ENCODE results near the gene MAPK4.
"Not testable (repeated sequence)": the region's sequence is repeated elsewhere in the genome, so short reads cannot be mapped to it uniquely, and the experiment has no call there.

MAPK4 gene

GRCh38 chr18:50559752-50560680 lies at the start of gene MAPK4:
TSS of gene MAPK4 (plus strand) at chr18:50560087. CDS start at chr18:50663959, 103,872 bp downstream.
- DNase-seq (ENCODE audit: insufficient read length, low spot score) (peak; percentile 7), FAIRE-seq (no peak)

- FAIRE-seq; DNase-seq (ENCODE audit: insufficient read length, low spot score): not testable (repeated sequence)
These were observed 42.6 kb upstream of the MAPK4 start for GRCh38 chr18:50517277-50517676.

- DNase-seq (ENCODE audit: insufficient read length, low spot score), result no peak
- FAIRE-seq, result no peak
These were observed 40.9 kb upstream of the MAPK4 start for GRCh38 chr18:50518787-50519546.

- FAIRE-seq, result no peak
- no peak for DNase-seq (ENCODE audit: insufficient read length, low spot score)
These were observed 36.7 kb upstream of the MAPK4 start for GRCh38 chr18:50523165-50523564.

- DNase-seq (ENCODE audit: insufficient read length, low spot score) (no peak), FAIRE-seq (no peak)
These were observed 32.1 kb upstream of the MAPK4 start for GRCh38 chr18:50527636-50528307.

- FAIRE-seq (no peak), DNase-seq (ENCODE audit: insufficient read length, low spot score) (no peak)
These were observed 31.1 kb upstream of the MAPK4 start for GRCh38 chr18:50528806-50529205.

GRCh38 chr18:50533822-50534221 lies 26.1 kb upstream of the MAPK4 start:
- FAIRE-seq; DNase-seq (ENCODE audit: insufficient read length, low spot score): not testable (repeated sequence)

- not testable (repeated sequence) for FAIRE-seq; DNase-seq (ENCODE audit: insufficient read length, low spot score)
These were observed 15.4 kb upstream of the MAPK4 start for GRCh38 chr18:50544476-50544875.

- no peak for FAIRE-seq
- DNase-seq (ENCODE audit: insufficient read length, low spot score), result no peak
These were observed 14.0 kb upstream of the MAPK4 start for GRCh38 chr18:50545936-50546335.

GRCh38 chr18:50548160-50548559 lies 11.7 kb upstream of the MAPK4 start:
- DNase-seq (ENCODE audit: insufficient read length, low spot score) (no peak), FAIRE-seq (no peak)

- not testable (repeated sequence) for FAIRE-seq; DNase-seq (ENCODE audit: insufficient read length, low spot score)
These were observed 8.2 kb upstream of the MAPK4 start for GRCh38 chr18:50551651-50552050.

GRCh38 chr18:50558157-50558556 lies 1.7 kb upstream of the MAPK4 start:
- DNase-seq (ENCODE audit: insufficient read length, low spot score) (no peak), FAIRE-seq (no peak)

GRCh38 chr18:50558948-50559751 lies 737 bp upstream of the MAPK4 start:
- DNase-seq (ENCODE audit: insufficient read length, low spot score) (no peak), FAIRE-seq (no peak)

- no peak for FAIRE-seq
These were observed 1.1 kb downstream of the MAPK4 start for GRCh38 chr18:50560681-50561629.

GRCh38 chr18:50562258-50562657 lies 2.4 kb downstream of the MAPK4 start:
- not testable (repeated sequence) for FAIRE-seq; DNase-seq (ENCODE audit: insufficient read length, low spot score)

More at GRCh38 chr18:50560681-50561629, 1.1 kb downstream of the MAPK4 start:
- DNase-seq (ENCODE audit: insufficient read length, low spot score), result no peak

GRCh38 chr18:50562686-50563085 lies 2.8 kb downstream of the MAPK4 start:
- FAIRE-seq (no peak), DNase-seq (ENCODE audit: insufficient read length, low spot score) (no peak)

- DNase-seq (ENCODE audit: insufficient read length, low spot score) (no peak), FAIRE-seq (no peak)
These were observed 3.5 kb downstream of the MAPK4 start for GRCh38 chr18:50563376-50563775.

GRCh38 chr18:50569930-50570329 lies 10.0 kb downstream of the MAPK4 start:
- no peak for DNase-seq (ENCODE audit: insufficient read length, low spot score)
- FAIRE-seq, result no peak

GRCh38 chr18:50571606-50572005 lies 11.7 kb downstream of the MAPK4 start:
- DNase-seq (ENCODE audit: insufficient read length, low spot score) (no peak), FAIRE-seq (no peak)
